ENCODE results near the gene CEP85. TPM values are rescaled to one million over a fixed set of nuclear protein-coding genes. Genes with fewer than 3 reads are reported as not detected.

Gene CEP85
- total RNA-seq, 2 donors from 2014 or later, result 2.8 to 4.0 TPM

GRCh38 chr1:26197813-26198212, 36.2 kb upstream of the CEP85 start:
- no peak for DNase-seq (ENCODE audit: low spot score)
- no peaks in the 10 kb centered on the region for H3K36me3 ChIP-seq
- H3K27me3 ChIP-seq (replicated peaks; ENCODE audit: insufficient read depth), result no peaks in the 10 kb centered on the region
- H3K9me3 ChIP-seq, result no peaks in the 10 kb centered on the region
- H3K27ac ChIP-seq, result no peak overlapping the region
- no peak for ATAC-seq (ENCODE audit: insufficient number of reproducible peaks, low FRiP score, low read depth)
- no peaks in the 10 kb centered on the region for H3K4me1 ChIP-seq (ENCODE audit: control insufficient read depth in 1 of 2, low read depth in 2 of 2)
- H3K4me3 ChIP-seq, result no peak overlapping the region
- no peak for TF ChIP-seq CTCF (IDR thresholded peaks at IDR 0.05)

GRCh38 chr1:26200413-26200812, 33.6 kb upstream of the CEP85 start:
- Histone ChIP-seq H3K27ac (no peak overlapping the region), H3K27me3 (replicated peaks; ENCODE audit: insufficient read depth) (no peaks in the 10 kb centered on the region), H3K4me1 (ENCODE audit: control insufficient read depth in 1 of 2, low read depth in 2 of 2) (no peaks in the 10 kb centered on the region), H3K9me3 (no peaks in the 10 kb centered on the region), H3K36me3 (no peaks in the 10 kb centered on the region), H3K4me3 (no peak overlapping the region)
- no peak for TF ChIP-seq CTCF (IDR thresholded peaks at IDR 0.05)
- DNase-seq (ENCODE audit: low spot score), result no peak
- ATAC-seq (ENCODE audit: insufficient number of reproducible peaks, low FRiP score, low read depth), result no peak

- H3K27me3 ChIP-seq (replicated peaks; ENCODE audit: insufficient read depth), result no peaks in the 10 kb centered on the region
These were observed 30.2 kb upstream of the CEP85 start for GRCh38 chr1:26203642-26204318.

GRCh38 chr1:26210147-26210870, 23.7 kb upstream of the CEP85 start:
- DNase-seq (ENCODE audit: low spot score) (no peak), ATAC-seq (ENCODE audit: insufficient number of reproducible peaks, low FRiP score, low read depth) (no peak)
- Histone ChIP-seq H3K27ac (no peak overlapping the region), H3K36me3 (no peaks in the 10 kb centered on the region), H3K4me3 (no peak overlapping the region), H3K4me1 (ENCODE audit: control insufficient read depth in 1 of 2, low read depth in 2 of 2) (no peaks in the 10 kb centered on the region), H3K9me3 (no peaks in the 10 kb centered on the region), H3K27me3 (replicated peaks; ENCODE audit: insufficient read depth) (no peaks in the 10 kb centered on the region)
- TF ChIP-seq CTCF (IDR thresholded peaks at IDR 0.05), result no peak

More at GRCh38 chr1:26203642-26204318, 30.2 kb upstream of the CEP85 start:
- H3K36me3 ChIP-seq, result no peaks in the 10 kb centered on the region
- H3K27ac ChIP-seq, result no peak overlapping the region
- no peaks in the 10 kb centered on the region for H3K9me3 ChIP-seq
- TF ChIP-seq CTCF (IDR thresholded peaks at IDR 0.05), result no peak
- no peak overlapping the region for H3K4me3 ChIP-seq
- ATAC-seq (ENCODE audit: insufficient number of reproducible peaks, low FRiP score, low read depth) (no peak), DNase-seq (ENCODE audit: low spot score) (no peak)
- no peaks in the 10 kb centered on the region for H3K4me1 ChIP-seq (ENCODE audit: control insufficient read depth in 1 of 2, low read depth in 2 of 2)

GRCh38 chr1:26212726-26213125, 21.3 kb upstream of the CEP85 start:
- TF ChIP-seq CTCF (IDR thresholded peaks at IDR 0.05), result no peak
- DNase-seq (ENCODE audit: low spot score), result no peak
- H3K27ac ChIP-seq, result no peak overlapping the region
- no peaks in the 10 kb centered on the region for H3K9me3 ChIP-seq
- no peak for ATAC-seq (ENCODE audit: insufficient number of reproducible peaks, low FRiP score, low read depth)
- no peaks in the 10 kb centered on the region for H3K27me3 ChIP-seq (replicated peaks; ENCODE audit: insufficient read depth)
- H3K4me3 ChIP-seq, result no peak overlapping the region
- H3K4me1 ChIP-seq (ENCODE audit: control insufficient read depth in 1 of 2, low read depth in 2 of 2), result no peaks in the 10 kb centered on the region
- H3K36me3 ChIP-seq, result no peaks in the 10 kb centered on the region

All from thoracic aorta (tissue), 2 donors.